GM23338 (cell line): ENCODE results near the gene ZSCAN25. TPM values are rescaled to one million over a fixed set of nuclear protein-coding genes. Genes with fewer than 3 reads are reported as not detected.

Experiments
- ATAC-seq: fragments of 200-7000 bp; cut with Tn5 transposase; 3 replicates; pipeline ENCODE4 v1.9.1; 2020
- DNase-seq: peaks from one replicate; pipeline ENCODE4 v3.0.0-alpha.2; 2015; ENCODE audit warnings: low spot score
- H2AFZ ChIP-seq: fragments of 200-600 bp; sonication (generic); 2 replicates; pipeline ENCODE4 v1.8.0; 2016; ENCODE audit warnings: antibody characterized with exemption, mild to moderate bottlenecking, moderate library complexity
- H3F3A ChIP-seq: fragments of 200-600 bp; sonication (generic); replicated peaks from 2 replicates; pipeline ENCODE4 v1.8.0; 2017; ENCODE audit warnings: antibody characterized with exemption, mixed run types, low read depth
- H3K27ac ChIP-seq: fragments of 200-600 bp; sonication (generic); 2 replicates; pipeline ENCODE4 v1.6.1; 2016; ENCODE audit warnings: low read depth
- H3K27me3 ChIP-seq: fragments of 200-600 bp; sonication (generic); 2 replicates; pipeline ENCODE4 v1.8.0; 2016; ENCODE audit warnings: mild to moderate bottlenecking, mixed run types, moderate library complexity; ENCODE audit not compliant: insufficient read depth
- H3K36me3 ChIP-seq: fragments of 200-600 bp; sonication (generic); 2 replicates; pipeline ENCODE4 v1.8.0; 2016; ENCODE audit warnings: mild to moderate bottlenecking; ENCODE audit not compliant: insufficient read depth
- H3K4me1 ChIP-seq: fragments of 200-600 bp; sonication (generic); 2 replicates; pipeline ENCODE4 v1.8.0; 2016; ENCODE audit warnings: mild to moderate bottlenecking, moderate library complexity; ENCODE audit not compliant: insufficient read depth
- H3K4me2 ChIP-seq: fragments of 200-600 bp; sonication (generic); 2 replicates; pipeline ENCODE4 v1.7.1; 2017; ENCODE audit warnings: mixed run types
- H3K4me3 ChIP-seq: fragments of 200-600 bp; sonication (generic); 2 replicates; pipeline ENCODE4 v1.6.1; 2016; ENCODE audit warnings: mixed run types
- H3K79me2 ChIP-seq: fragments of 200-600 bp; sonication (generic); replicated peaks from 2 replicates; pipeline ENCODE4 v1.8.0; 2017; ENCODE audit warnings: mild to moderate bottlenecking; ENCODE audit not compliant: insufficient read depth
- H3K9me2 ChIP-seq: fragments of 200-600 bp; sonication (generic); 2 replicates; pipeline ENCODE4 v1.8.0; 2017; ENCODE audit not compliant: insufficient read depth
- H4K20me1 ChIP-seq: fragments of 200-600 bp; sonication (generic); replicated peaks from 2 replicates; pipeline ENCODE4 v1.8.0; 2017; ENCODE audit warnings: mild to moderate bottlenecking; ENCODE audit not compliant: insufficient read depth
- H3K27ac Mint-ChIP-seq: 2 replicates; pipeline ENCODE4 v1.8.0; 2020; ENCODE audit warnings: inconsistent platforms, mild to moderate bottlenecking, moderate library complexity, mixed read lengths
- H3K27me3 Mint-ChIP-seq: 3 replicates; pipeline ENCODE4 v1.8.0; 2022; ENCODE audit warnings: low read depth, mild to moderate bottlenecking, moderate library complexity, mixed read lengths, inconsistent platforms; ENCODE audit not compliant: insufficient read depth, poor library complexity
- H3K36me3 Mint-ChIP-seq: 3 replicates; pipeline ENCODE4 v1.8.0; 2021; ENCODE audit warnings: low read depth, mild to moderate bottlenecking, inconsistent platforms, moderate library complexity, mixed read lengths
- H3K4me1 Mint-ChIP-seq: 3 replicates; pipeline ENCODE4 v1.8.0; 2020; ENCODE audit warnings: mild to moderate bottlenecking, inconsistent platforms, mixed read lengths
- H3K4me3 Mint-ChIP-seq: 3 replicates; pipeline ENCODE4 v1.8.0; 2021; ENCODE audit warnings: moderate library complexity, mild to moderate bottlenecking, inconsistent platforms, mixed read lengths
- H3K9me3 Mint-ChIP-seq: 3 replicates; pipeline ENCODE4 v1.8.0; 2020; ENCODE audit warnings: moderate library complexity, mild to moderate bottlenecking, inconsistent platforms, mixed read lengths
- CREB1 ChIP-seq: fragments of 250-450 bp; sonication (Bioruptor Pico); IDR thresholded peaks from 2 replicates; pipeline ENCODE4 v1.5.0; 2020; ENCODE audit warnings: low read depth, mild to moderate bottlenecking, moderate library complexity
- EZH2 ChIP-seq: fragments of 200-600 bp; sonication (generic); IDR thresholded peaks from one replicate; pipeline ENCODE4 v1.8.0; 2017; ENCODE audit warnings: antibody characterized with exemption, mild to moderate bottlenecking, low read depth; ENCODE audit not compliant: unreplicated experiment
- EZH2phosphoT487 ChIP-seq: fragments of 200-600 bp; sonication (generic); IDR thresholded peaks from one replicate; pipeline ENCODE4 v1.8.1; 2018; ENCODE audit warnings: antibody characterized with exemption; ENCODE audit not compliant: unreplicated experiment
- JUNB ChIP-seq: IDR thresholded peaks from one replicate; pipeline ENCODE4 v1.6.1; 2016; ENCODE audit warnings: antibody characterized with exemption; ENCODE audit not compliant: unreplicated experiment
- NANOG ChIP-seq: IDR thresholded peaks from 2 replicates; pipeline ENCODE4 v1.6.1; 2016; ENCODE audit warnings: antibody characterized with exemption, borderline replicate concordance
- POLR2AphosphoS5 ChIP-seq: IDR thresholded peaks from 2 replicates; pipeline ENCODE4 v1.6.1; 2016; ENCODE audit warnings: antibody characterized with exemption, low read depth
- STAT1 ChIP-seq: IDR thresholded peaks from one replicate; pipeline ENCODE4 v1.6.1; 2016; ENCODE audit warnings: antibody characterized with exemption; ENCODE audit not compliant: unreplicated experiment
- ZNF114 ChIP-seq: fragments of 250-450 bp; sonication (Bioruptor Pico); IDR thresholded peaks from 2 replicates; pipeline ENCODE4 v1.5.0; 2020; ENCODE audit warnings: mild to moderate bottlenecking, moderate library complexity
- ZNF331 ChIP-seq: fragments of 250-450 bp; sonication (Bioruptor Pico); IDR thresholded peaks from 2 replicates; pipeline ENCODE4 v1.5.0; 2020; ENCODE audit warnings: low read depth, mild to moderate bottlenecking, moderate library complexity
- polyA plus RNA-seq: library from polyadenylated mRNA; unstranded; fragments of >200 nt; fragmentation: Nextera tagmentation; extraction: Ambion mirVana; gene quantifications from 2 replicates; pipeline ENCODE4 v1.2.1, GENCODE V29; 2016
- total RNA-seq: library from RNA; depleted of rRNA; stranded (reverse); fragments of >200 nt; shearing (Covaris generic); gene quantifications from 2 replicates; pipeline ENCODE4 v1.2.3, GENCODE V29; 2014
- TF ChIP-seq, protein P1 (sequence below): IDR thresholded peaks from one replicate; pipeline ENCODE4 v1.6.1; 2018; ENCODE audit warnings: antibody characterized with exemption; ENCODE audit not compliant: unreplicated experiment
- TF ChIP-seq, protein P2 (sequence below): IDR thresholded peaks from 2 replicates; pipeline ENCODE4 v1.6.1; 2016; ENCODE audit warnings: antibody characterized with exemption
- TF ChIP-seq, protein P3 (sequence below), 2 experiments: fragments of 200-600 bp in 1 of 2; sonication (generic) in 1 of 2; conservative IDR thresholded peaks; 2 replicates each; pipeline versions ENCODE4 v1.5.1 to v1.6.1; 2016 to 2017; ENCODE audit warnings: antibody characterized with exemption in 2 of 2, low read depth in 2 of 2, mild to moderate bottlenecking in 2 of 2, moderate library complexity in 1 of 2
- TF ChIP-seq, protein P4 (sequence below): fragments of 250-450 bp; sonication (Bioruptor Pico); IDR thresholded peaks from 2 replicates; pipeline ENCODE4 v1.5.0; 2020; ENCODE audit warnings: mild to moderate bottlenecking, moderate library complexity

The ZSCAN25 gene
- total and polyA plus RNA-seq, 2 experiments from 2014 or later, result 4.8 to 17.5 TPM

DNA sequence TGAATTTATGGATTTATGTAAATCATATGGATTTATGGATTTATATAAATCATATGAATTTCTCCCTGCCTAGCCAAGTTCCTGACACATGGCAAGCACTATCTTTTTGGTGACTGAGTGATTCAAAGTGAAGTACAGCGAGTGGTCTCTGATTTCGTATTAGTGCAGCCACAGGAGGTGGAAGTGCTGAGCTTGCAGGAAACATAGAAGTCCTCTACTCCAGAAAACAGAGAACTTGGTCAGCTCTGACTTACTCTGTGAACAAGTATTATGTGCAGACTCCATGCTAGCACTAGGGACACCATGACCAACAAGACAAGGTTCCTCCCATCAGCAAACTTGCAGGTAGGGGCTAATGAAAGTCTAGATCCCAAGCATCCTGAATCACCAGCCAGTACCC, 34.5 kb downstream of the ZSCAN25 start:
- Histone ChIP-seq H3K4me3 (no peak overlapping the region), H3K79me2 (no peaks in the 10 kb centered on the region), H3K4me2 (no peak overlapping the region), H3K36me3 (no peaks in the 10 kb centered on the region), H3K9me2 (no peaks in the 10 kb centered on the region; the same call in 1 of the 2 replicates), H2AFZ (no peak overlapping the region), H3K4me1 (no peaks in the 10 kb centered on the region), H4K20me1 (no peaks in the 10 kb centered on the region), H3K27me3 (no peaks in the 10 kb centered on the region), H3K27ac (no peak overlapping the region), H3F3A (no peaks in the 10 kb centered on the region)
- TF ChIP-seq NANOG (no peak), ZNF114 (CRISPR knock-in tag) (no peak), CREB1 (CRISPR knock-in tag) (no peak), POLR2AphosphoS5 (no peak), EZH2phosphoT487 (no peak), JUNB (no peak), EZH2 (no peak), STAT1 (no peak), ZNF331 (CRISPR knock-in tag) (no peak)
- TF ChIP-seq, protein P1, sequence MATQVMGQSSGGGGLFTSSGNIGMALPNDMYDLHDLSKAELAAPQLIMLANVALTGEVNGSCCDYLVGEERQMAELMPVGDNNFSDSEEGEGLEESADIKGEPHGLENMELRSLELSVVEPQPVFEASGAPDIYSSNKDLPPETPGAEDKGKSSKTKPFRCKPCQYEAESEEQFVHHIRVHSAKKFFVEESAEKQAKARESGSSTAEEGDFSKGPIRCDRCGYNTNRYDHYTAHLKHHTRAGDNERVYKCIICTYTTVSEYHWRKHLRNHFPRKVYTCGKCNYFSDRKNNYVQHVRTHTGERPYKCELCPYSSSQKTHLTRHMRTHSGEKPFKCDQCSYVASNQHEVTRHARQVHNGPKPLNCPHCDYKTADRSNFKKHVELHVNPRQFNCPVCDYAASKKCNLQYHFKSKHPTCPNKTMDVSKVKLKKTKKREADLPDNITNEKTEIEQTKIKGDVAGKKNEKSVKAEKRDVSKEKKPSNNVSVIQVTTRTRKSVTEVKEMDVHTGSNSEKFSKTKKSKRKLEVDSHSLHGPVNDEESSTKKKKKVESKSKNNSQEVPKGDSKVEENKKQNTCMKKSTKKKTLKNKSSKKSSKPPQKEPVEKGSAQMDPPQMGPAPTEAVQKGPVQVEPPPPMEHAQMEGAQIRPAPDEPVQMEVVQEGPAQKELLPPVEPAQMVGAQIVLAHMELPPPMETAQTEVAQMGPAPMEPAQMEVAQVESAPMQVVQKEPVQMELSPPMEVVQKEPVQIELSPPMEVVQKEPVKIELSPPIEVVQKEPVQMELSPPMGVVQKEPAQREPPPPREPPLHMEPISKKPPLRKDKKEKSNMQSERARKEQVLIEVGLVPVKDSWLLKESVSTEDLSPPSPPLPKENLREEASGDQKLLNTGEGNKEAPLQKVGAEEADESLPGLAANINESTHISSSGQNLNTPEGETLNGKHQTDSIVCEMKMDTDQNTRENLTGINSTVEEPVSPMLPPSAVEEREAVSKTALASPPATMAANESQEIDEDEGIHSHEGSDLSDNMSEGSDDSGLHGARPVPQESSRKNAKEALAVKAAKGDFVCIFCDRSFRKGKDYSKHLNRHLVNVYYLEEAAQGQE, result no peak
- TF ChIP-seq, protein P2, sequence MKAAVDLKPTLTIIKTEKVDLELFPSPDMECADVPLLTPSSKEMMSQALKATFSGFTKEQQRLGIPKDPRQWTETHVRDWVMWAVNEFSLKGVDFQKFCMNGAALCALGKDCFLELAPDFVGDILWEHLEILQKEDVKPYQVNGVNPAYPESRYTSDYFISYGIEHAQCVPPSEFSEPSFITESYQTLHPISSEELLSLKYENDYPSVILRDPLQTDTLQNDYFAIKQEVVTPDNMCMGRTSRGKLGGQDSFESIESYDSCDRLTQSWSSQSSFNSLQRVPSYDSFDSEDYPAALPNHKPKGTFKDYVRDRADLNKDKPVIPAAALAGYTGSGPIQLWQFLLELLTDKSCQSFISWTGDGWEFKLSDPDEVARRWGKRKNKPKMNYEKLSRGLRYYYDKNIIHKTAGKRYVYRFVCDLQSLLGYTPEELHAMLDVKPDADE, result no peak
- TF ChIP-seq, protein P3, sequence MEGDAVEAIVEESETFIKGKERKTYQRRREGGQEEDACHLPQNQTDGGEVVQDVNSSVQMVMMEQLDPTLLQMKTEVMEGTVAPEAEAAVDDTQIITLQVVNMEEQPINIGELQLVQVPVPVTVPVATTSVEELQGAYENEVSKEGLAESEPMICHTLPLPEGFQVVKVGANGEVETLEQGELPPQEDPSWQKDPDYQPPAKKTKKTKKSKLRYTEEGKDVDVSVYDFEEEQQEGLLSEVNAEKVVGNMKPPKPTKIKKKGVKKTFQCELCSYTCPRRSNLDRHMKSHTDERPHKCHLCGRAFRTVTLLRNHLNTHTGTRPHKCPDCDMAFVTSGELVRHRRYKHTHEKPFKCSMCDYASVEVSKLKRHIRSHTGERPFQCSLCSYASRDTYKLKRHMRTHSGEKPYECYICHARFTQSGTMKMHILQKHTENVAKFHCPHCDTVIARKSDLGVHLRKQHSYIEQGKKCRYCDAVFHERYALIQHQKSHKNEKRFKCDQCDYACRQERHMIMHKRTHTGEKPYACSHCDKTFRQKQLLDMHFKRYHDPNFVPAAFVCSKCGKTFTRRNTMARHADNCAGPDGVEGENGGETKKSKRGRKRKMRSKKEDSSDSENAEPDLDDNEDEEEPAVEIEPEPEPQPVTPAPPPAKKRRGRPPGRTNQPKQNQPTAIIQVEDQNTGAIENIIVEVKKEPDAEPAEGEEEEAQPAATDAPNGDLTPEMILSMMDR (conservative IDR thresholded peaks at IDR 0.05; ENCODE audit: low read depth in 2 of 2), result no peak
- TF ChIP-seq, protein P4, sequence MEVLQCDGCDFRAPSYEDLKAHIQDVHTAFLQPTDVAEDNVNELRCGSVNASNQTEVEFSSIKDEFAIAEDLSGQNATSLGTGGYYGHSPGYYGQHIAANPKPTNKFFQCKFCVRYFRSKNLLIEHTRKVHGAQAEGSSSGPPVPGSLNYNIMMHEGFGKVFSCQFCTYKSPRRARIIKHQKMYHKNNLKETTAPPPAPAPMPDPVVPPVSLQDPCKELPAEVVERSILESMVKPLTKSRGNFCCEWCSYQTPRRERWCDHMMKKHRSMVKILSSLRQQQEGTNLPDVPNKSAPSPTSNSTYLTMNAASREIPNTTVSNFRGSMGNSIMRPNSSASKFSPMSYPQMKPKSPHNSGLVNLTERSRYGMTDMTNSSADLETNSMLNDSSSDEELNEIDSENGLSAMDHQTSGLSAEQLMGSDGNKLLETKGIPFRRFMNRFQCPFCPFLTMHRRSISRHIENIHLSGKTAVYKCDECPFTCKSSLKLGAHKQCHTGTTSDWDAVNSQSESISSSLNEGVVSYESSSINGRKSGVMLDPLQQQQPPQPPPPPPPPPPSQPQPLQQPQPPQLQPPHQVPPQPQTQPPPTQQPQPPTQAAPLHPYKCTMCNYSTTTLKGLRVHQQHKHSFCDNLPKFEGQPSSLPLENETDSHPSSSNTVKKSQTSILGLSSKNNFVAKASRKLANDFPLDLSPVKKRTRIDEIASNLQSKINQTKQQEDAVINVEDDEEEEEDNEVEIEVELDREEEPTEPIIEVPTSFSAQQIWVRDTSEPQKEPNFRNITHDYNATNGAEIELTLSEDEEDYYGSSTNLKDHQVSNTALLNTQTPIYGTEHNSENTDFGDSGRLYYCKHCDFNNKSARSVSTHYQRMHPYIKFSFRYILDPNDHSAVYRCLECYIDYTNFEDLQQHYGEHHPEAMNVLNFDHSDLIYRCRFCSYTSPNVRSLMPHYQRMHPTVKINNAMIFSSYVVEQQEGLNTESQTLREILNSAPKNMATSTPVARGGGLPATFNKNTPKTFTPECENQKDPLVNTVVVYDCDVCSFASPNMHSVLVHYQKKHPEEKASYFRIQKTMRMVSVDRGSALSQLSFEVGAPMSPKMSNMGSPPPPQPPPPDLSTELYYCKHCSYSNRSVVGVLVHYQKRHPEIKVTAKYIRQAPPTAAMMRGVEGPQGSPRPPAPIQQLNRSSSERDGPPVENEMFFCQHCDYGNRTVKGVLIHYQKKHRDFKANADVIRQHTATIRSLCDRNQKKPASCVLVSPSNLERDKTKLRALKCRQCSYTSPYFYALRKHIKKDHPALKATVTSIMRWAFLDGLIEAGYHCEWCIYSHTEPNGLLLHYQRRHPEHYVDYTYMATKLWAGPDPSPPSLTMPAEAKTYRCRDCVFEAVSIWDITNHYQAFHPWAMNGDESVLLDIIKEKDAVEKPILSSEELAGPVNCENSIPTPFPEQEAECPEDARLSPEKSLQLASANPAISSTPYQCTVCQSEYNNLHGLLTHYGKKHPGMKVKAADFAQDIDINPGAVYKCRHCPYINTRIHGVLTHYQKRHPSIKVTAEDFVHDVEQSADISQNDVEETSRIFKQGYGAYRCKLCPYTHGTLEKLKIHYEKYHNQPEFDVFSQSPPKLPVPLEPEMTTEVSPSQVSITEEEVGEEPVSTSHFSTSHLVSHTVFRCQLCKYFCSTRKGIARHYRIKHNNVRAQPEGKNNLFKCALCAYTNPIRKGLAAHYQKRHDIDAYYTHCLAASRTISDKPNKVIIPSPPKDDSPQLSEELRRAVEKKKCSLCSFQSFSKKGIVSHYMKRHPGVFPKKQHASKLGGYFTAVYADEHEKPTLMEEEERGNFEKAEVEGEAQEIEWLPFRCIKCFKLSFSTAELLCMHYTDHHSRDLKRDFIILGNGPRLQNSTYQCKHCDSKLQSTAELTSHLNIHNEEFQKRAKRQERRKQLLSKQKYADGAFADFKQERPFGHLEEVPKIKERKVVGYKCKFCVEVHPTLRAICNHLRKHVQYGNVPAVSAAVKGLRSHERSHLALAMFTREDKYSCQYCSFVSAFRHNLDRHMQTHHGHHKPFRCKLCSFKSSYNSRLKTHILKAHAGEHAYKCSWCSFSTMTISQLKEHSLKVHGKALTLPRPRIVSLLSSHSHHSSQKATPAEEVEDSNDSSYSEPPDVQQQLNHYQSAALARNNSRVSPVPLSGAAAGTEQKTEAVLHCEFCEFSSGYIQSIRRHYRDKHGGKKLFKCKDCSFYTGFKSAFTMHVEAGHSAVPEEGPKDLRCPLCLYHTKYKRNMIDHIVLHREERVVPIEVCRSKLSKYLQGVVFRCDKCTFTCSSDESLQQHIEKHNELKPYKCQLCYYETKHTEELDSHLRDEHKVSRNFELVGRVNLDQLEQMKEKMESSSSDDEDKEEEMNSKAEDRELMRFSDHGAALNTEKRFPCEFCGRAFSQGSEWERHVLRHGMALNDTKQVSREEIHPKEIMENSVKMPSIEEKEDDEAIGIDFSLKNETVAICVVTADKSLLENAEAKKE (CRISPR knock-in tag), result no peak
- H3K27ac Mint-ChIP-seq, result no peak overlapping the region
- no peak for DNase-seq
- peaks cover 8% of the 10 kb centered on the region; the same call in 2 of the 3 replicates for H3K9me3 Mint-ChIP-seq
- peaks cover 10% of the 10 kb centered on the region; the same call in 2 of the 3 replicates for H3K36me3 Mint-ChIP-seq
- no peak for ATAC-seq
- H3K27me3 Mint-ChIP-seq, result peaks cover 2% of the 10 kb centered on the region
- H3K4me3 Mint-ChIP-seq, result no peak overlapping the region
- no peaks in the 10 kb centered on the region for H3K4me1 Mint-ChIP-seq
